GM18526 (cell line): ENCODE data around the gene UST.

Source experiments
- POLR2A ChIP-seq: IDR thresholded peaks from 3 replicates; pipeline ENCODE4 v1.6.1; 2011; ENCODE audit not compliant: insufficient read length; ENCODE audit errors: extremely low read depth

The UST gene

DNA sequence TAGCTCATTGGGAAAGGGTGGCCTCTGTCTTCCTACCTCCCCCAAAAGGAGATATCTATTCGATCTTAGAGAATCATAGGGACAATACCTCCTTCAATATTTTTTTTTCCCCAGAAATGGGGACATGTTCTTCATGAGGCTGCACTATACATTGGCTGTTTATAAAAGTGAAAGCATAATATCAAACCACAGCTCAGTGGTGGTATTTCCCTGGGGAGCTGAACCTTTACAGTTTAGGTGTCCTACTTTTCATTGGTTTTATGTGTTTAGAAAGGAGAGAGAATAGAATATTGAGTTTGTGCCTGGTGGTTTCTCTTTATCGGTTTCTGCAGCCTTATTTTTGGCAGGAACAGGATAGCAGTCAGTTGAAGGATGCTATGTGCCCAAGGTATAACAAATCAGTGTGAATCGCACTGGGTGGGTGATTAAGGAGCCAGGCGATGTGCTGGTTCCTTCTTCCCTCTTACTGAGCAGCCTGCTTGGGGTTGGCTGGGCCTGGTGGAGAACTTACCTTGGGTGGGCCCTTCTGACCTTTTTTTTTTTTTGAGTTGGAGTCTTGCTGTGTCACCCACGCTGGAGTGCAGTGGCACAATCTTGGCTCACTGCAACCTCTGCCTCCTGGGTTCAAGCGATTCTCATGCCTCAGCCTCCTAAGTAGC, 25.2 kb downstream of the UST start:
- TF ChIP-seq POLR2A, result no peak

DNA sequence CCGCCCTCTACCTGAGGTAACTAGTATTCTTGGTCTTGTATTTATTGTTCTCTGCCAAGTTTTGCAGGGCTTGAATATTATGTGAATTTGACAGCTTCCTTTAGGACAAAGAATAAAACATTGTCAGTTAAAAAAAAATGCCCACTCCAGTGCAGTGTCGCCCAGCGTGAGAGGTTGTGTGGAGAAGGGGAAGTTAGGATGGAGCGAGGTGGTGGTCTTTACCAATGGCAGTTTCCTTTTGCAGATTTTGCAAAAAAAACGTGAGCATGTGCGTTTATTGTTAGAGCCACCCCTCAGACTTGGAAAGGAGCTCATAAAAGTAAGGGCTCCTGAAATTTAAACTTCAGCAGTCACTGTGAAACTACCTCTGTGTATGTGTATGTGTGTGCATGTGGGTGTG, 28.3 kb downstream of the UST start:
- TF ChIP-seq POLR2A, result no peak

DNA sequence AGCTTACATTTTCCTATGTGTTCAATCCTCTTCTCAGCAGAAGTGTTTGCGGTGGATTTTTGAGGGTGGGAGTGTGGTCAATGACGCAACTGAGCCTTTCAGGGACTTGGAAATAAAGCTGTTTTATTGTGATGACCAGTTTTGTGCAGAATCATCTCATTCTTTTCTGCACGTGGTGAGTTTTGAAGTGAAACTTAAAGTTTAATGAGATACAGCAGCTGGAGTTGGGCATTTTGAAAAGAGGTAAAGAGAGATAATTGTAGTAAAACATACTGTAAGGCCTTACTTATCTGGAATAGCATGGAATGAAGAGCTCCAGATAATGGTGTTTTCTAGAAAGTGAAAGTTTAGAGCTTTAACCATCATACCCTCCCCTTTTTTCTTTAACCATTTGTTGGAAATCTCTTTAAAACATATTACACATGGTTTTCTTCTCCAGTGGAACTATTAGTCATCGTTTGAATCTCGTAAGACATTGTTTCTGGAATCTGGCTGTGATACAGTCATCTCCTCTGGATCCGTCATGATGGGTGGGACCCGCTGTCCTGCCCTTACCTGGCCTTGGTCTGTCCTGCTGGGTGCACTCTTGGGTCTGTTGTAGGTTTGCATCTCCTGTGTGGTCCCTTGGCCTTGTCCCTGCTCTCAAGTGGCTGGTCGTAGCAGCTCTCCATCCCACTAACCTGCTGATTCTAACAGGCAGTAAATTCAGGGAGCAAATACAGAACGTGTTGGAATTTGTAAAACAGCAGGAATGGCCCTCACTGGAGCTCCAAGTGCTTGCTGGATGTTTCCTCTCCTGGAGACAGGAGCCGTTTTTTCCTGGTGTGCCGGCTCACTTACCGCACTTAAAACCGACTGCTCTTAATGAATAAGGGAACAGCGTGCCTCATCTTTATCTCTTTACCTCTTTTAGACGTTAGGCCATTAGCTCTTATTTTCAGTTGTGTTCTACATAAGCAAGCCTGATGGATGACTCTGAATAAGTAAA, 29.8 kb downstream of the UST start:
- TF ChIP-seq POLR2A, result no peak

DNA sequence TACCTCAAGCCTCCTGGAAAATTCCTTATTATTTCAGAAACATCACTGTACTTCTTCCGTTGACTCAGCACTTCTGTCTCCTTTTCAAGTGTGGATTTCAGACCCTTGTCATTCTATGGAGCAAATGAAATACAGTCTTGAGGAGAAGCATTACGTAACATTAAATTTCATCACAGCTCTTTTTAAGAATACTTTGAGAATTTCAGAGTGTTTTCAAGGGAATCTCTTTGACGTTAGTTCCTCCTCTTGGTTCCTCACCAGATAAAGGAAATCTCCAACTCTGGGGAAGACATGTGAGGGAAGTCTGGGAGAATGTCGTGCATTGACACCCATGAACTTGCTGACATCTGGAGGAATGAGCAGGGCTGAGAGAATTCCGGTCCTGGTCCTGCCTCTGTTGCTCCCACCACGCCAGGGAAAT, 32.3 kb downstream of the UST start:
- no peak for TF ChIP-seq POLR2A

DNA sequence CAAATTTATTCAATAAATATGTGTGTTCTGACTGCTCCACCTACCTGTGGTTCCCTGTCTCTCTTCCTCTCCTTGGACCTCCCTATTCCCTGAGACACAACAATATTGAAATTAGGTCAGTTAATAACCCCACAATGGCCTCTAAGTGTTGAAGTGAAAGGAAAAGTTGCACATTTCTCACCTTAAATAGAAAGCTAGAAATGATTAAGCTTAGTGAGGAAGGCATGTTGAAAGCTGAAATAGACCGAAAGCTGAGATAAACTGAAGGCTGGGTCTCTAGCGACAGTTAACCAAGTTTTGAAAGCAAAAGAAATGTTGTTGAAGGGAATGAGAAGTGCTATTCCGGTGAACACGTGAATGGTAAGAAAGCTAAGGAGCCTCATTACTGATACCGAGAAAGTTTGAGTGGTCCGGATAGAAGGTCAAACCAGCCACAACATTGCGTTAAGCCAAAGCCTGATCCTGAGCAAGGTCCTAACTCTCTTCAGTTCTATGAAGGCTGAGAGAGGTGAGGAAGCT, 34.1 kb downstream of the UST start:
- TF ChIP-seq POLR2A, result no peak

DNA sequence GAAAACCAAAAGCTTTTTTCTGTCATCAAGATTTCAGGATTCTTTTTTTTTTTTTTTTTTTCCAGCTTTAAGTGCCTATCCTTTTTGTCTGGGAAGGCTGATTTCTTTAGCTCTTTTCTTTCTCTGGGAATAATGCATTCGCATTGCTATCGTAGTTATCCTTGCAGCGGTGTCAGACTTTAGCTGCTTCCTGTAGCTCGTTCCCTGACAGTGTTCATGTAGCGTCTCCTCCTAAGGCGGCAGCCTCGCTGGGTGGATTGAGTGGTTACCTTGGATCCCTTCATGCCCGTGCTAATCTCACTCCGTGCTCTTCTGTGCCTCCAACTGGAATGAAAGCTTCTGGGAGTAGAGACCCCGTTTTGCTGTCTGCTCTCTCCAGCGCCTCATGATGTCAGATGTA, 43.1 kb downstream of the UST start:
- TF ChIP-seq POLR2A, result no peak

DNA sequence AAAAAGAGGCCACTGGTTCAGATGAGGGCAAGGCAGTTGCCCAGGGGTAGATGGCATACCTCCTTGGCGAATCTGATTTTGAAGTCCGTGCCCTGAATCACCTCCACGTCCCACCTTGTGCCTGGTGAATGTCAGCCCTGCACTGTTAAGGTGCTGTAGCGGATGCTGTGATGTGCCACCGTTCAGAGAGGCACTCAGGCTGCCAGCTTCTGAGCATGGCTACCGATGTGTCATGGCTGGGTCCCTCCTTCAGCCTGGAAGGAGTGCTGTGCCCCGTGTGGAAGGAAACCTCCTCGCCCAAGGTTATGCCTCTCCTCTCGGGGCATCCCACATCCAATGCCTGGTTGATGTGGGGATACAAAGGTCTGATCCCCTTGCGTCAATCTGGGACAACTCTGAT, 43.6 kb downstream of the UST start:
- TF ChIP-seq POLR2A, result no peak

DNA sequence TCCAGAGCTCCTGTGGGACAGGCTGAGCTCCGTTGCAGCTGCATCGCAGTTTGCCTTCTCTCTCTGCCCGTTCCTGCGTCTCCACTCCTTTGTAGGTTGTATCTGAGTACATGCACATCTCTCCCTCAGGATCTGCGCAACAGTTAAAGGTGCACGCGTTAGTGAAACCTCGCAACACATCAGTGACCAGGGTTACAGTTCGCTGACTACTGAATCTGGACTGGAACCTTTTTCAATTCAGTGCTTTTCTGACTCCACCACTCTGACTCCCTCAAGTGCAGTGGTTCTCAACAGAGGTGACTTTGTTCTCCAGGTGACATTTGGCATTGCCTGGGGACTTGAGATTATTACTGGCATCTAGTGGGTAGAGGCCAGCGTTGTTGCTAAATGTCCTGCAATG, 44.0 kb downstream of the UST start:
- TF ChIP-seq POLR2A, result no peak

DNA sequence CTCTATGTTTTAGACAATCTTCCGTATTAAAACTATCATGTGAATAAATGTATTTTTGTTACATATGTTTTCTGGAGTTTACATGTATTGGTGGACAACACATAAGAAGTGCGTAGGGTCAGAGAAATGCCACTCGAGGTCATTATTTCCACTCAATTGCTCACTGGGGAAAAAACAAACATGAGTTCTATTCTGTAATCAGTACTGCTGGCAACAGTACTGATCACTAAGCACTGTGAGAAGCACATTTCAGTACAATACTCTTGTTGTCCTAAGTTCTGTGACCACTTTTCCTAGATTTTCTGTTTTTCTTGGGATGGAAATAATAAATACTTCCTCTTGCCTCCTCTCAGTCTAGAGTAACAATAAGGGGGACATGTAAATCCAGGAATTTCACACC, 44.5 kb downstream of the UST start:
- no peak for TF ChIP-seq POLR2A

DNA sequence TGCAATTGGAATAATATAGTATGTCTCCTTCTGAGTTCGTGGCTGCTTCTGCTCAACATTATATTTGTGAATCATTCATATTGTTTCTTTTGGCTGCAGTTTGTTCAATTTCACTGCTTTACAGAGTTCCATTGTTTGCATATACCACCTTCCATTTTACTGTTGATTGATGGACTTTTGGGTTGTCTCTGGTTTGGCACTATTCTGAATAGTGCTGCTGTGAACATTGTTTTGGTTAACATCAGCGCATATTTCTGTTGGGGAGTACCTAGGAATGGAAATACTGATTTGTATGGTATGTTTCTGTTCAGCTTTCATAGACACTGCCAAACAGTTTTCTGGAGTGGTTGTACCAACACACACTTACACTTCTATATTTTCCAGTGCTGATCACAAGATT, 46.9 kb downstream of the UST start:
- no peak for TF ChIP-seq POLR2A

DNA sequence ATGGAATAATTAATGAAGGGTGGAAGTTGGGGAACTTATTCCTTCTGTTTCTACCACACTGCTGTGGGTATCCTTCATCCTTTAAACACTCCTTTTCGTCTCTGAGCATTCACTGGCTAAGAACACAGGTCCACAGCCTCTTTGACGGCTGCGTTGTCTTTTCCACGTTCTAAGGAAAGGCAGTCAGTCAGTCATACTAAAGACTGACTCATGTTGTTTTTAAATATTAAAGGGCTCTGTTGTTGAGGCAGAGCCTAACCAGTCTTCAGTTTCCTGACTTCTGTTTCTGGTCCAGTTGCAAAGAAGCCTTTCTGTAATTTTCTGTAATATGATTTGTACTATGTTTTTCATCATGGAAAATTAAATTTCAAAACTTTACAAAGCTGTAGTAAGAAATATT, 48.0 kb downstream of the UST start:
- no peak for TF ChIP-seq POLR2A

DNA sequence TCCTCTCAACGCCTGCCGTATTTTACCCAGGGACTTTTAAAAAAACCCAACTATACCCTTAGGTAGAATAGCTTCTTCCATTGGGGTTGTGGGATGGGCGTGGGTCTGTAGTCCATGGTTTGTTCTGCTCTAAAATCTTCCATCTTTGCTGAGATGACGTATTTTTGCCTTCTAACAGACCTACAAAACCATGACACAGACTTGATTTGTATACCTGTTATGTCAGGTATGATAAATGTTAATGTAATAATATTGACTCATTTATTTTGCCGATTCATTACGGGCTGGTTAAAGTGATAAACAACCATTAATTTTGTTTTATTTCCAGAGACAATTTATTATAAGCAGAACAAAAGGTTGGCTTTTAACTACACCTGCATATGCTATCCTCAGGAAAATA, 48.7 kb downstream of the UST start:
- TF ChIP-seq POLR2A, result no peak

DNA sequence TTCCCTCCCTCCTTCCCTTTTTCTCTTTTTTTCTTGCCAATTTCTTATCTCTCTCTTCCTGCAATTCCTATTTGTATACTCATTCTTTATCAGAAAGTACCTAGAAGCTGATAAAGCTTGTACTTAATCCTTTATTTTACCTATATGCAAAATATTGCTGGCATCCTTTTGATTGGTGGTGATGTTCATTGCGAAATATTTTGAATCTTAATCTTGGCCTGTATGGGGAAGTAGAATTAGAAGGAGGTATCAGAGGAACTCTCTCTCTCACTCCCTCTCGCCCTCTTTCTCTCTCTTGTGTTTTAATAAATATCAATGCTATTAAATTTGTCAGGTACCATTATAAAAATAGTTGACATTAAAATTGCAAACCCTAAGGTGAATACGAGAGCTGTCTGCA, 52.8 kb downstream of the UST start:
- no peak for TF ChIP-seq POLR2A

DNA sequence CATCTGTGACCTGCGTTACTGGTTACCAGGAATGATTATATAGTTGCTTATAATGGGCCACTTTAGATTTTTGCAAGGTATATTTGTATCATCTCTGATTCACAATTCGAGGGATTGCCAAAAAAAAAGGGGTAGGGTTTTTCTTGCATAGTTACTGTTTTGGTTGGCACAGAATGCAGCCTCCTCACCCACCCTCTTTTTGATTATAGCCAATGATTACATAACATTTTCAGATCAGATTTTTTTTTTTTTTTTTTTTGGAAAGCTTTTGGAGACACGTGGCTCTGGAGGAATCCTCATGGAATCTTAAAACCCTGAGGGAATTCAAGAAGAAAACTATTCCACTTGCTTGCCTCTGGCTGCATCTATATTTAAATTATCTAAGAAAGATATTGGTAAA, 53.7 kb downstream of the UST start:
- TF ChIP-seq POLR2A, result no peak

DNA sequence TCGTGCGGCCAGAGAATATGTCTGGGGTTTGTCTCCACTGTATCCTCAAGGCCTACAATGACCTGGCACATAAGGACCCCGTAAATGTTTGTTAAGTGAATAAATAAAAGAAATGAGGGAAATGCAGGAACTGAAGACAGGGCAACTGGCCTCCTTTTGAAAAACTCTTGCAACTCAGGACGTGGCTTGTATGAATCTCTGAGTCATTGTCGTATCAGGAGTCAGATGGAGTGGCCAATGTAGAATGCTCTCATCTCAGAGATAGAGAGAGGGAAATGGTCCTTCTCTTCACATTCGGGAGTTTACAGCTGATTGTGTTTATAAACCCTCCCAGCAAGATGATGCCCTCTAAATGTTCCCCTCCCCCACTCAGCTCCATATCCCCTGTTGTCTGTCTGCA, 57.1 kb downstream of the UST start:
- no peak for TF ChIP-seq POLR2A

DNA sequence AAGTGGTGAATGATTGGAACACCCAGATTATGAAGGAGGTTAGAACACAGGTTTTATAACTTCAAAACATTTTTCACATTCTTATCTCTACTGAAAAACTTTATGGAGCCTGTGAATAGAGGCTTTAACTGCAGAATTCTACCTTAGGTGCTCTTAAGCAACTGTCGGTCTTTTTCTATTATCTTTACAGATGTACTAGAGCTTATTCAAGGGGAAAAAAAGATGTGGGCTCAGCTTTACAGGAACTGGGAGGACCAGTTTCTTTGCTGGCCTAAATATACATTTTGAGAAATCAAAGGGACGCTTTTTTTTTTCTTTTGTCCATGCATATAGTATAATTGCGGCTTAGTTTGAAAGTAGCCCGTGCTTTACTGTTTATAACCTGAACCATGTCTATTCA, 58.9 kb downstream of the UST start:
- no peak for TF ChIP-seq POLR2A

DNA sequence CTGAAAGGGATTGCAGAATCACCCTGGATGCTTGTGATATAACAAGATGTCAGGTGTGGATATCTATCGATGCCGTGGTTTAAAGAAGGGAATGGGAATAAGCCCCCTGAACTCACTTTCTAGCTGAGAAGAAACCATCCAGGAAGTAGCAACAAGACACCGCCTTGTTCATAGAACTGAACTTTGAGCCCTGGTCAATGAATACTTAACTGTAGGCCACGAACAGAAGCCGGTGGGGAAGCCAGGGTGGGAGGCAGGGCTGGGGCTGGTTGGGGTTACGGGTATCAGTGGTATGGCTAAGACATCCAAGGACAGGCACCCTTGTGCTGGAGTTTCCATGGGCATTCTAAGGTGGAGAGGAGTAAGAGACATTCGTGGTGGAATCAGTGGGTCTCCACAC, 61.0 kb downstream of the UST start:
- no peak for TF ChIP-seq POLR2A

DNA sequence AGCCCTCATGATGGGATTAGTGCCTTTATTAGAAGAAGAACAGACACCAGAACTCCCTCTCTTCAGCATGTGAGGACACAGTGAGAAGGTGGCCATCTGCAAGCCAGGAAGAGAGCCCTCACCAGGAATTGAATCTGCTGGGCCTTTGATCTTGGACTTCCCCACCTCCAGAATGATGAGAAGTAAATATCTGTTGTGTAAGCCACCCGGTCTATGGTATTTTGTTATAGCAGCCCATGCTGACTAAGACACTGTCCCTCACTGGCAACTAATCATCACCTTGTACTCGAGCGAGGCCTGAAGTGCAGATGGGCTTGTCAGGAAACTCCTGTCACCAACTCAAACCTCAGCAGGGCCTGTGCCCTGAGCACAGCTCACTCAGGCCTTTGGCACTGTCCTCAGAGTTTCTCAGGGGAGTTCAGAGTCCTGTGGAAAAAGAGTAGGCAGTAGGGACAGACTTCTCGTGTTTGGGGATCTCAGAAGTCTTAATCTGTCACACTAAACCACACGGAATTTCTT, 62.0 kb downstream of the UST start:
- TF ChIP-seq POLR2A, result no peak
